ENCODE results near the gene OSBPL2. TPM values are rescaled to one million over a fixed set of nuclear protein-coding genes. Genes with fewer than 3 reads are reported as not detected.
A peak's percentile ranks its signal among the peaks of the same experiment; 100 is the strongest.

OSBPL2 gene
- polyA plus RNA-seq, 1 donor (not counting 4 experiments of a cell fraction or from before 2014, with no cell fraction given) = 15.9 TPM

DNA sequence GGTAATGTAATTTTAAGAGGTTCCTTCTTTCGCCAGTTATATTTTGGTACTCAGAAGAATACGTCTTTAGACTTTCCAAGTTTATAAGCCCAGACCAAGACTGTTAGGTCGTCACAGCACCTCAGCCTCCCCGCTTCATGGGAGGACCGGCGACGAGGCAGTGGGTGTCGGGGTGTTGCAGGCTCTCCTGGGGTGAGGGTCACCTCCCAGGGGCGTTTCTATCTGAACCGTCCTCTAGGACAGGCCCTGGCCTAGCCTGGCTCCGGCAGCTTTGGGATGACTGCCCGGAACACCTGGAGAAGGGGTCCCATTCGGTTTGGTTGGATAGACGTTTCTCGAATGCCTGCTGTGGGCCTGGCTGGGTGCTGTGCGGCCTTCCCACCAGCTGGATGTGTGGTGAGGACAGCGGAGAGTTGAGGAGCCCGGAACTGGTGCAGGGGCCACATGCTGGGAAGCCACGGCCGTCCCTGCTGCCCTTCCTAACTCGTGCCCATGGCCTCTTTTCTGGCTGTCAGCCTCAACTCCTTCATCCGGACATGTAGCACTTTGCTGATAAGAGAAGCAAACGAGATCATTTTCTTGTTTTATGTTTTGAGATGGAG lies 1.1 kb downstream of the OSBPL2 start:
- DNase-seq (ENCODE audit: low read depth, low spot score) (no peak), FAIRE-seq (no peak)
- Histone ChIP-seq H3K79me2 (ENCODE audit: control insufficient read depth, insufficient read depth, low read length) (peaks cover 44% of the 10 kb centered on the region), H3K4me1 (ENCODE audit: control insufficient read depth, extremely low read depth, insufficient read depth, low read length) (peaks cover 33% of the 10 kb centered on the region), H3K4me2 (ENCODE audit: control insufficient read depth, extremely low read depth, insufficient read depth, low read depth, low read length) (peak overlapping the region; percentile 80), H2AFZ (ENCODE audit: control insufficient read depth, low read length) (no peak overlapping the region), H3K27ac (ENCODE audit: control insufficient read depth, insufficient read depth, low read length) (peak overlapping the region; percentile 65), H3K9me1 (ENCODE audit: control insufficient read depth, extremely low read depth, insufficient read depth, low read length) (peaks cover 9% of the 10 kb centered on the region), H3K36me3 (ENCODE audit: control insufficient read depth in 2 of 2, extremely low read depth in 1 of 2, insufficient read depth in 2 of 2, low read length in 2 of 2) (peaks cover 0 to 13% of the 10 kb centered on the region in 2 experiments), H3K27me3 (ENCODE audit: control insufficient read depth, extremely low read depth, insufficient read depth, low read length) (peaks cover 7% of the 10 kb centered on the region), H4K20me1 (ENCODE audit: control insufficient read depth, extremely low read depth, insufficient read depth, low read length) (peaks cover 24% of the 10 kb centered on the region), H3K9ac (ENCODE audit: control insufficient read depth, extremely low read depth, insufficient read depth, low read length) (peak overlapping the region; percentile 77), H3K4me3 (ENCODE audit: control insufficient read depth in 2 of 3, extremely low read depth in 1 of 3, insufficient read depth in 2 of 3, low read depth in 1 of 3, low read length in 3 of 3) (peak overlapping the region; percentile 66 to 77 (median 72)), H3K9me3 (ENCODE audit: control insufficient read depth, low read depth, low read length) (no peaks in the 10 kb centered on the region)
- dilution Hi-C loops (cut with MboI; ENCODE audit: extremely low pct_ligation_motif_present, low sequenced_read_pairs) = no loop called here
- TF ChIP-seq EZH2 (IDR thresholded peaks at IDR 0.05; ENCODE audit: low read length) = no peak
- TF ChIP-seq, protein P1, sequence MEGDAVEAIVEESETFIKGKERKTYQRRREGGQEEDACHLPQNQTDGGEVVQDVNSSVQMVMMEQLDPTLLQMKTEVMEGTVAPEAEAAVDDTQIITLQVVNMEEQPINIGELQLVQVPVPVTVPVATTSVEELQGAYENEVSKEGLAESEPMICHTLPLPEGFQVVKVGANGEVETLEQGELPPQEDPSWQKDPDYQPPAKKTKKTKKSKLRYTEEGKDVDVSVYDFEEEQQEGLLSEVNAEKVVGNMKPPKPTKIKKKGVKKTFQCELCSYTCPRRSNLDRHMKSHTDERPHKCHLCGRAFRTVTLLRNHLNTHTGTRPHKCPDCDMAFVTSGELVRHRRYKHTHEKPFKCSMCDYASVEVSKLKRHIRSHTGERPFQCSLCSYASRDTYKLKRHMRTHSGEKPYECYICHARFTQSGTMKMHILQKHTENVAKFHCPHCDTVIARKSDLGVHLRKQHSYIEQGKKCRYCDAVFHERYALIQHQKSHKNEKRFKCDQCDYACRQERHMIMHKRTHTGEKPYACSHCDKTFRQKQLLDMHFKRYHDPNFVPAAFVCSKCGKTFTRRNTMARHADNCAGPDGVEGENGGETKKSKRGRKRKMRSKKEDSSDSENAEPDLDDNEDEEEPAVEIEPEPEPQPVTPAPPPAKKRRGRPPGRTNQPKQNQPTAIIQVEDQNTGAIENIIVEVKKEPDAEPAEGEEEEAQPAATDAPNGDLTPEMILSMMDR (optimal IDR thresholded peaks at IDR 0.05 in 1 of 3, IDR thresholded peaks at IDR 0.05 in 1 of 3, conservative IDR thresholded peaks at IDR 0.05 in 1 of 3; ENCODE audit: extremely low read depth in 1 of 3, insufficient read depth in 2 of 3, low read length in 3 of 3) = no peak

DNA sequence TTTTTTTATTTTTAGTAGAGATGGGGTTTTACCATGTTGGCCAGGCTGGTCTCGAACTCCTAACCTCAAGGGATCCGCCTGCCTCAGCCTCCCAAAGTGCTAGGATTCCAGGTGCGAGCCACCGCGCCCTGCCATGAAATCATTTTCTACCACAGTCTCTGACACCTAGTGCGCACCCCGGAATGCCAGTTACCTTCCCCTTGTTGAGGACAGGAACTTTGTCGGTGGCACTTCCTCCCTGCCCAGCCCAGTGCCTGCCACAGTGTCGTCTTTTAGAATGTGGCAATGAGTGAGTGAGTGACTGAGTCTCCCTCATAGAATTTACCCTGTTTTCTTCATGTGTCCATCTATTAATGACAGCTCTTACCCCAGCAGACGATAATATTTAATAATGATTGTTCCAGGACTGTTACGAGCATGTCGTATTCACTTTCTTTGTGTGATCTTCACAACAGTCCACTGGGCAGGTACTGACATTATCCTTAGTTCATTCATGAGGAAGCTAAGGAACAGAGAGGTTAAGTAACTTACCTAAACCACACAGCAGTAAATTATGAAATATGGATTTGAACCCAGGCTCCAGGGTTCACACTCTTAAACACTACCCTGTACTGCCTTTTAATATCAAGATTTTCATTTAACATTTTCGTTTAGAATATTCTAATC lies 1.8 kb downstream of the OSBPL2 start:
- peak overlapping the region in 1 of 3 experiments; percentile 29 for H3K4me3 ChIP-seq (ENCODE audit: control insufficient read depth in 2 of 3, extremely low read depth in 1 of 3, insufficient read depth in 2 of 3, low read depth in 1 of 3, low read length in 3 of 3)
- peaks cover 9% of the 10 kb centered on the region for H3K9me1 ChIP-seq (ENCODE audit: control insufficient read depth, extremely low read depth, insufficient read depth, low read length)
- H3K9ac ChIP-seq (ENCODE audit: control insufficient read depth, extremely low read depth, insufficient read depth, low read length) = no peak overlapping the region
- no peaks in the 10 kb centered on the region for H3K9me3 ChIP-seq (ENCODE audit: control insufficient read depth, low read depth, low read length)
- DNase-seq (ENCODE audit: low read depth, low spot score) (no peak), FAIRE-seq (no peak)
- no peak overlapping the region for H3K27ac ChIP-seq (ENCODE audit: control insufficient read depth, insufficient read depth, low read length)
- H2AFZ ChIP-seq (ENCODE audit: control insufficient read depth, low read length) = no peak overlapping the region
- H3K79me2 ChIP-seq (ENCODE audit: control insufficient read depth, insufficient read depth, low read length) = peaks cover 50% of the 10 kb centered on the region
- peaks cover 33% of the 10 kb centered on the region for H3K4me1 ChIP-seq (ENCODE audit: control insufficient read depth, extremely low read depth, insufficient read depth, low read length)
- H3K4me2 ChIP-seq (ENCODE audit: control insufficient read depth, extremely low read depth, insufficient read depth, low read depth, low read length) = peak overlapping the region; percentile 80
- peaks cover 28% of the 10 kb centered on the region for H4K20me1 ChIP-seq (ENCODE audit: control insufficient read depth, extremely low read depth, insufficient read depth, low read length)
- TF ChIP-seq, protein P1 (optimal IDR thresholded peaks at IDR 0.05 in 1 of 3, IDR thresholded peaks at IDR 0.05 in 1 of 3, conservative IDR thresholded peaks at IDR 0.05 in 1 of 3; ENCODE audit: extremely low read depth in 1 of 3, insufficient read depth in 2 of 3, low read length in 3 of 3) = no peak
- TF ChIP-seq EZH2 (IDR thresholded peaks at IDR 0.05; ENCODE audit: low read length) = no peak
- dilution Hi-C loops (cut with MboI; ENCODE audit: extremely low pct_ligation_motif_present, low sequenced_read_pairs) = no loop called here
- H3K27me3 ChIP-seq (ENCODE audit: control insufficient read depth, extremely low read depth, insufficient read depth, low read length) = peaks cover 4% of the 10 kb centered on the region
- peaks cover 3 to 17% of the 10 kb centered on the region in 2 experiments for H3K36me3 ChIP-seq (ENCODE audit: control insufficient read depth in 2 of 2, extremely low read depth in 1 of 2, insufficient read depth in 2 of 2, low read length in 2 of 2)

All from keratinocyte (primary cell).